SK-N-MC (cell line): ENCODE results near the gene USP47.

ENCODE experiments used
- EZH2 ChIP-seq: fragments of 200-600 bp; sonication (generic); IDR thresholded peaks from one replicate; pipeline ENCODE4 v1.6.1; 2017; ENCODE audit warnings: antibody characterized with exemption
- POLR2AphosphoS5 ChIP-seq: IDR thresholded peaks from 2 replicates; pipeline ENCODE4 v1.6.1; 2012; ENCODE audit warnings: mild to moderate bottlenecking, low read depth, low read length, borderline replicate concordance

- TF ChIP-seq EZH2: no peak
- TF ChIP-seq POLR2AphosphoS5: no peak
Measured at GRCh38 chr11:12003815-12004214, 162.0 kb downstream of the USP47 start.
